Subcutaneous adipose tissue (tissue), 4 donors: ENCODE measurements around the gene FAM216B. TPM values are rescaled to one million over a fixed set of nuclear protein-coding genes. Genes with fewer than 3 reads are reported as not detected.

Experiments used
- total RNA-seq, 4 donors: library from RNA; depleted of rRNA; stranded (reverse); fragments of >200 nt; gene quantifications; one replicate each; pipeline ENCODE4 v1.1.0, GENCODE V29; 2016
- TF ChIP-seq, protein P1 (sequence below): fragments of 450-650 bp; IDR thresholded peaks from one replicate; pipeline ENCODE4 v1.5.1; 2016; ENCODE audit warnings: low read depth, mild to moderate bottlenecking, control low read depth, antibody characterized with exemption, moderate library complexity

FAM216B gene
- total RNA-seq, 4 donors from 2014 or later, result not detected

GRCh38 chr13:42808341-42808940, 27.1 kb downstream of the FAM216B start:
- TF ChIP-seq, protein P1, sequence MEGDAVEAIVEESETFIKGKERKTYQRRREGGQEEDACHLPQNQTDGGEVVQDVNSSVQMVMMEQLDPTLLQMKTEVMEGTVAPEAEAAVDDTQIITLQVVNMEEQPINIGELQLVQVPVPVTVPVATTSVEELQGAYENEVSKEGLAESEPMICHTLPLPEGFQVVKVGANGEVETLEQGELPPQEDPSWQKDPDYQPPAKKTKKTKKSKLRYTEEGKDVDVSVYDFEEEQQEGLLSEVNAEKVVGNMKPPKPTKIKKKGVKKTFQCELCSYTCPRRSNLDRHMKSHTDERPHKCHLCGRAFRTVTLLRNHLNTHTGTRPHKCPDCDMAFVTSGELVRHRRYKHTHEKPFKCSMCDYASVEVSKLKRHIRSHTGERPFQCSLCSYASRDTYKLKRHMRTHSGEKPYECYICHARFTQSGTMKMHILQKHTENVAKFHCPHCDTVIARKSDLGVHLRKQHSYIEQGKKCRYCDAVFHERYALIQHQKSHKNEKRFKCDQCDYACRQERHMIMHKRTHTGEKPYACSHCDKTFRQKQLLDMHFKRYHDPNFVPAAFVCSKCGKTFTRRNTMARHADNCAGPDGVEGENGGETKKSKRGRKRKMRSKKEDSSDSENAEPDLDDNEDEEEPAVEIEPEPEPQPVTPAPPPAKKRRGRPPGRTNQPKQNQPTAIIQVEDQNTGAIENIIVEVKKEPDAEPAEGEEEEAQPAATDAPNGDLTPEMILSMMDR, result no peak

GRCh38 chr13:42812316-42812715, 30.9 kb downstream of the FAM216B start:
- TF ChIP-seq, protein P1, result no peak

GRCh38 chr13:42814868-42815267, 33.5 kb downstream of the FAM216B start:
- TF ChIP-seq, protein P1, result no peak

DNA sequence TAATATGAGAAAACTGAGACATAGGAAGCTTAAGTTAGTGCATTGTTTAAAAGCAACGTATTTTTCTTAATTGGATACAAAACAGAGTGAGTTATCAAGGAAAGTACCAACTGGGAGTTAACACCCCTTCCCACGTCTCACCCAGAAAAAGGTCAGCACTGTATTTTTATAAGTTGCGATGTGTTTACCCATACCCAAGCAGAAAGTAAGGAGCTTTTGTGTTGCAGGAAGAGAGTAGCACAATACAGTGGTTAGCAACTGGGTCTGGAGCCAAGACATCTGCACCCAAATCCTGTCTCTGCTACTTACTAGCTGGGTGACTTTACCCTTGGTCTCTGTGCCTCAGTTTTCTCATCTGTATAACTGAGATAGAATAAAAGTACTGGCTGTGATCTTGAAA, 34.3 kb downstream of the FAM216B start:
- TF ChIP-seq, protein P1, result no peak

DNA sequence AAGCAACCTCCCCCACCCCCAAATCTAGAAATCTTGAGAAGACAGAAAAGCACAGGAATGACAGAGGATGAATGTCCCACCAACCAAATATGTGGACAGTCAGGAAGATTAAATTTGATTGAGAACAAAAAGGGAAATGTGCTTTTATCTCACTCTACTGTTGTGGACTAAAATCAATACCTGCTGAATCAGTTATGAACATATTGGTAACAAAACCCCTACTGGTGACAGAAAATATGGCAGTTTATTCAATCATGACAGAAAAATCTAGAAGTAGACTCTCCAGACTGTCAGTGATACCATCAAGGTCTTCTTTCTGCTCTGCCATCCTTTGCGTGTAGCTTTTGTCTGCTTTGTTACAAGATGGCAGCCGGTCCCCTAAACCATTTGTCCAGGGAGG, 35.2 kb downstream of the FAM216B start:
- TF ChIP-seq, protein P1, result no peak

- TF ChIP-seq, protein P1, result no peak
Observed at GRCh38 chr13:42820451-42820850, 39.1 kb downstream of the FAM216B start.

GRCh38 chr13:42821437-42821836, 40.1 kb downstream of the FAM216B start:
- TF ChIP-seq, protein P1, result no peak
